Measurements from ENCODE around the gene RPS5. TPM values are rescaled to one million over a fixed set of nuclear protein-coding genes. Genes with fewer than 3 reads are reported as not detected.

Gene RPS5
- total RNA-seq, 4 donors from 2014 or later, result 1,209 to 2,449 (median 1,340) TPM

GRCh38 chr19:58409010-58409790 lies 22.1 kb downstream of the RPS5 start:
- intact Hi-C loops (cut with DNase I), result no loop called here
- Histone ChIP-seq H3K4me1 (peaks cover 6 to 24% of the 10 kb centered on the region in 2 donors), H3K9me3 (no peaks in the 10 kb centered on the region), H3K4me3 (replicated peaks in 1 of 3) (peak overlapping the region; percentile 54 to 96 (median 82)), H3K36me3 (no peaks in the 10 kb centered on the region), H3K27me3 (no peaks in the 10 kb centered on the region), H3K27ac (peak overlapping the region in 2 of 3 donors; percentile 73 to 79)
- WGBS, 2 donors, result 3 to 9% methylated on average over 11 to 31 of the region's 34 CpGs
- DNase-seq, result peak in 1 of 2 donors; percentile 25
- TF ChIP-seq POLR2A (IDR thresholded peaks at IDR 0.05) (no peak), CTCF (IDR thresholded peaks at IDR 0.05) (no peak)

GRCh38 chr19:58416604-58417003 lies 29.5 kb downstream of the RPS5 start:
- TF ChIP-seq POLR2A (IDR thresholded peaks at IDR 0.05), result no peak
- no peak for TF ChIP-seq CTCF (IDR thresholded peaks at IDR 0.05)
- Histone ChIP-seq H3K4me1 (no peaks in the 10 kb centered on the region), H3K4me3 (replicated peaks in 1 of 3) (no peak overlapping the region), H3K27ac (no peak overlapping the region), H3K9me3 (no peaks in the 10 kb centered on the region), H3K27me3 (no peaks in the 10 kb centered on the region), H3K36me3 (peaks cover 30 to 39% of the 10 kb centered on the region in 2 donors)
- 96 to 98% methylated on average over 5 of the region's 5 CpGs for WGBS, 2 donors
- DNase-seq, result no peak
- intact Hi-C loops (cut with DNase I), result no loop called here

- Histone ChIP-seq H3K4me3 (replicated peaks in 1 of 3) (no peak overlapping the region), H3K27me3 (no peaks in the 10 kb centered on the region), H3K9me3 (no peaks in the 10 kb centered on the region), H3K36me3 (peaks cover 30 to 39% of the 10 kb centered on the region in 2 donors), H3K4me1 (no peaks in the 10 kb centered on the region), H3K27ac (no peak overlapping the region)
- WGBS, 2 donors, result 86% methylated on average over 7 of the region's 7 CpGs
- TF ChIP-seq CTCF (IDR thresholded peaks at IDR 0.05) (no peak), POLR2A (IDR thresholded peaks at IDR 0.05) (no peak)
- DNase-seq, result no peak
- intact Hi-C loops (cut with DNase I), result no loop called here
Observed at GRCh38 chr19:58417071-58417470, 30.0 kb downstream of the RPS5 start.

GRCh38 chr19:58428617-58429016 lies 41.5 kb downstream of the RPS5 start:
- 89% methylated on average over 1 of the region's 1 CpG; no CpG with 5 or more reads in 1 of the 2 donors for WGBS, 2 donors
- Histone ChIP-seq H3K27me3 (no peaks in the 10 kb centered on the region), H3K36me3 (peaks cover 5 to 9% of the 10 kb centered on the region in 2 donors), H3K4me3 (replicated peaks in 1 of 3) (no peak overlapping the region), H3K9me3 (no peaks in the 10 kb centered on the region), H3K4me1 (no peaks in the 10 kb centered on the region), H3K27ac (no peak overlapping the region)
- DNase-seq, result no peak
- TF ChIP-seq POLR2A (IDR thresholded peaks at IDR 0.05) (no peak), CTCF (IDR thresholded peaks at IDR 0.05) (no peak)
- intact Hi-C loops (cut with DNase I), result no loop called here

- no peak for TF ChIP-seq CTCF (IDR thresholded peaks at IDR 0.05)
- TF ChIP-seq POLR2A (IDR thresholded peaks at IDR 0.05), result no peak
- Histone ChIP-seq H3K27me3 (no peaks in the 10 kb centered on the region), H3K9me3 (peaks cover 6% of the 10 kb centered on the region), H3K4me1 (no peaks in the 10 kb centered on the region), H3K4me3 (replicated peaks in 1 of 3) (no peak overlapping the region), H3K27ac (no peak overlapping the region), H3K36me3 (peaks cover 17 to 20% of the 10 kb centered on the region in 2 donors)
- intact Hi-C loops (cut with DNase I), result no loop called here
- DNase-seq, result no peak
Observed at GRCh38 chr19:58429745-58430144, 42.7 kb downstream of the RPS5 start.

All from thyroid gland (tissue), 4 donors.